ENCODE results near the gene TMEM131L.

Gene TMEM131L

GRCh38 chr4:153635846-153636245 is 169.7 kb downstream of the TMEM131L start:
- H3K27me3 ChIP-seq (replicated peaks; ENCODE audit: insufficient read depth, low read length), result no peaks in the 10 kb centered on the region
- H3K9me2 ChIP-seq (replicated peaks; ENCODE audit: insufficient read depth, low read length), result no peaks in the 10 kb centered on the region
- no peaks in the 10 kb centered on the region for H3K9me3 ChIP-seq (replicated peaks; ENCODE audit: insufficient read depth, low read length)
- no peaks in the 10 kb centered on the region for H3K4me1 ChIP-seq (ENCODE audit: low read length)
- no peak for TF ChIP-seq EZH2 (optimal IDR thresholded peaks at IDR 0.05; ENCODE audit: low read depth, low read length)
- TF ChIP-seq CTCF (IDR thresholded peaks at IDR 0.05; ENCODE audit: low read length), result no peak
- TF ChIP-seq EZH2phosphoT487 (IDR thresholded peaks at IDR 0.05; ENCODE audit: low read length), result no peak
- H3K79me2 ChIP-seq (ENCODE audit: low read length), result no peaks in the 10 kb centered on the region
- H3K4me3 ChIP-seq (ENCODE audit: low read length), result no peak overlapping the region
- H3K27ac ChIP-seq (ENCODE audit: low read length), result no peak overlapping the region
- DNase-seq, result no peak
- no peaks in the 10 kb centered on the region for H3F3A ChIP-seq (ENCODE audit: insufficient read depth, low read length)
- no peaks in the 10 kb centered on the region for H3K36me3 ChIP-seq (replicated peaks; ENCODE audit: insufficient read depth, low read length)
- no peaks in the 10 kb centered on the region for H4K20me1 ChIP-seq (ENCODE audit: insufficient read depth, low read length)
- no peak overlapping the region for H2AFZ ChIP-seq (ENCODE audit: low read length)
- no peak overlapping the region for H3K9ac ChIP-seq (ENCODE audit: low read length)
- no peak overlapping the region for H3K4me2 ChIP-seq (ENCODE audit: low read depth, low read length)

GRCh38 chr4:153637201-153637600 is 171.0 kb downstream of the TMEM131L start:
- no peaks in the 10 kb centered on the region for H3F3A ChIP-seq (ENCODE audit: insufficient read depth, low read length)
- no peaks in the 10 kb centered on the region for H3K27me3 ChIP-seq (replicated peaks; ENCODE audit: insufficient read depth, low read length)
- no peaks in the 10 kb centered on the region for H3K4me1 ChIP-seq (ENCODE audit: low read length)
- H2AFZ ChIP-seq (ENCODE audit: low read length), result no peak overlapping the region
- no peaks in the 10 kb centered on the region for H3K79me2 ChIP-seq (ENCODE audit: low read length)
- H3K4me2 ChIP-seq (ENCODE audit: low read depth, low read length), result no peak overlapping the region
- no peak overlapping the region for H3K9ac ChIP-seq (ENCODE audit: low read length)
- no peaks in the 10 kb centered on the region for H3K9me3 ChIP-seq (replicated peaks; ENCODE audit: insufficient read depth, low read length)
- no peaks in the 10 kb centered on the region for H3K9me2 ChIP-seq (replicated peaks; ENCODE audit: insufficient read depth, low read length)
- H3K27ac ChIP-seq (ENCODE audit: low read length), result no peak overlapping the region
- H3K36me3 ChIP-seq (replicated peaks; ENCODE audit: insufficient read depth, low read length), result no peaks in the 10 kb centered on the region
- no peak for DNase-seq
- no peak for TF ChIP-seq EZH2 (optimal IDR thresholded peaks at IDR 0.05; ENCODE audit: low read depth, low read length)
- TF ChIP-seq CTCF (IDR thresholded peaks at IDR 0.05; ENCODE audit: low read length), result no peak
- no peak for TF ChIP-seq EZH2phosphoT487 (IDR thresholded peaks at IDR 0.05; ENCODE audit: low read length)
- no peaks in the 10 kb centered on the region for H4K20me1 ChIP-seq (ENCODE audit: insufficient read depth, low read length)
- no peak overlapping the region for H3K4me3 ChIP-seq (ENCODE audit: low read length)

GRCh38 chr4:153638011-153638410 is 171.9 kb downstream of the TMEM131L start:
- H3K9me3 ChIP-seq (replicated peaks; ENCODE audit: insufficient read depth, low read length), result no peaks in the 10 kb centered on the region
- H3K27me3 ChIP-seq (replicated peaks; ENCODE audit: insufficient read depth, low read length), result no peaks in the 10 kb centered on the region
- no peak for DNase-seq
- H3K79me2 ChIP-seq (ENCODE audit: low read length), result no peaks in the 10 kb centered on the region
- no peak overlapping the region for H3K9ac ChIP-seq (ENCODE audit: low read length)
- no peak overlapping the region for H2AFZ ChIP-seq (ENCODE audit: low read length)
- no peak overlapping the region for H3K27ac ChIP-seq (ENCODE audit: low read length)
- no peaks in the 10 kb centered on the region for H3K36me3 ChIP-seq (replicated peaks; ENCODE audit: insufficient read depth, low read length)
- H3F3A ChIP-seq (ENCODE audit: insufficient read depth, low read length), result no peaks in the 10 kb centered on the region
- no peaks in the 10 kb centered on the region for H4K20me1 ChIP-seq (ENCODE audit: insufficient read depth, low read length)
- H3K4me2 ChIP-seq (ENCODE audit: low read depth, low read length), result no peak overlapping the region
- H3K9me2 ChIP-seq (replicated peaks; ENCODE audit: insufficient read depth, low read length), result no peaks in the 10 kb centered on the region
- TF ChIP-seq EZH2phosphoT487 (IDR thresholded peaks at IDR 0.05; ENCODE audit: low read length) (no peak), CTCF (IDR thresholded peaks at IDR 0.05; ENCODE audit: low read length) (no peak), EZH2 (optimal IDR thresholded peaks at IDR 0.05; ENCODE audit: low read depth, low read length) (no peak)
- no peak overlapping the region for H3K4me3 ChIP-seq (ENCODE audit: low read length)
- H3K4me1 ChIP-seq (ENCODE audit: low read length), result no peaks in the 10 kb centered on the region
